HG03039 (cell line): ENCODE data around the gene SYT4.

Experiments used
- ATAC-seq: cut with Tn5 transposase; IDR thresholded peaks from one replicate; pipeline ENCODE4 v1.9.1; 2021; ENCODE audit warnings: mild to moderate bottlenecking, moderate library complexity; ENCODE audit not compliant: unreplicated experiment

Gene SYT4

GRCh38 chr18:43220691-43221090 lies 56.6 kb downstream of the SYT4 start:
- no peak for ATAC-seq
